WTC11 (cell line): ENCODE measurements around the gene PNMA1. TPM values are rescaled to one million over a fixed set of nuclear protein-coding genes. Genes with fewer than 3 reads are reported as not detected.

Source experiments
- ATAC-seq: fragments of 200-7000 bp; cut with Tn5 transposase; 2 replicates; pipeline ENCODE4 v1.10.0; 2021; ENCODE audit warnings: mild to moderate bottlenecking, moderate library complexity
- CTCF ChIA-PET: fragments of 300-600 bp; sonication (Branson Sonifier 250); formaldehyde crosslinking; loops from one replicate; lab custom pipeline; 2021; ENCODE audit warnings: antibody characterized with exemption; lab: Charles Lee
- POLR2A ChIA-PET: fragments of 350-600 bp; sonication (Branson Sonifier 250); formaldehyde crosslinking; loops from one replicate; lab custom pipeline; 2021; ENCODE audit warnings: antibody characterized with exemption; lab: Charles Lee
- DNase-seq: peaks from one replicate; pipeline ENCODE4 v3.0.0; 2021; ENCODE audit warnings: low spot score
- H3K27ac Mint-ChIP-seq: 2 replicates; pipeline ENCODE4 v1.8.0; 2021; ENCODE audit warnings: mixed read lengths
- H3K27me3 Mint-ChIP-seq: 2 replicates; pipeline ENCODE4 v1.8.0; 2021; ENCODE audit warnings: low read depth, mild to moderate bottlenecking, moderate library complexity, mixed read lengths
- H3K36me3 Mint-ChIP-seq: 2 replicates; pipeline ENCODE4 v1.8.0; 2021; ENCODE audit warnings: mixed read lengths
- H3K4me1 Mint-ChIP-seq: 2 replicates; pipeline ENCODE4 v1.8.0; 2022; ENCODE audit warnings: mixed read lengths
- H3K4me3 Mint-ChIP-seq: 2 replicates; pipeline ENCODE4 v1.8.0; 2021; ENCODE audit warnings: mild to moderate bottlenecking, moderate library complexity, mixed read lengths
- H3K9me3 Mint-ChIP-seq: 2 replicates; pipeline ENCODE4 v1.8.0; 2021; ENCODE audit warnings: mixed read lengths
- ATF1 ChIP-seq: sonication (generic); formaldehyde crosslinking; IDR thresholded peaks from 2 replicates; pipeline ENCODE4 v1.8.1; 2023; ENCODE audit warnings: mild to moderate bottlenecking, moderate library complexity, missing genetic modification reagents
- CREB1 ChIP-seq: sonication (generic); formaldehyde crosslinking; IDR thresholded peaks from 2 replicates; pipeline ENCODE4 v1.8.0; 2023; ENCODE audit warnings: mild to moderate bottlenecking, missing genetic modification reagents
- FOXK1 ChIP-seq: sonication (generic); formaldehyde crosslinking; IDR thresholded peaks from 2 replicates; pipeline ENCODE4 v1.8.0; 2022; ENCODE audit warnings: mild to moderate bottlenecking, moderate library complexity, missing genetic modification reagents
- GTF2I ChIP-seq: fragments of 250-450 bp; sonication (Bioruptor Pico); conservative IDR thresholded peaks from 2 replicates; pipeline ENCODE4 v1.4.0; 2021; ENCODE audit warnings: mild to moderate bottlenecking
- HMGA2 ChIP-seq: fragments of 250-450 bp; sonication (Bioruptor Pico); IDR thresholded peaks from 2 replicates; pipeline ENCODE4 v1.4.0; 2021; ENCODE audit warnings: mild to moderate bottlenecking, moderate library complexity
- KAT7 ChIP-seq: sonication (generic); formaldehyde crosslinking; IDR thresholded peaks from 2 replicates; pipeline ENCODE4 v1.8.1; 2023; ENCODE audit warnings: missing genetic modification reagents, mild to moderate bottlenecking, borderline replicate concordance
- NFE2L1 ChIP-seq: sonication (generic); formaldehyde crosslinking; IDR thresholded peaks from 2 replicates; pipeline ENCODE4 v1.8.1; 2023; ENCODE audit warnings: missing genetic modification reagents
- NFYB ChIP-seq: sonication (generic); formaldehyde crosslinking; conservative IDR thresholded peaks from 2 replicates; pipeline ENCODE4 v1.8.0; 2022; ENCODE audit warnings: low read depth, missing genetic modification reagents
- NR3C1 ChIP-seq: sonication (generic); formaldehyde crosslinking; conservative IDR thresholded peaks from 2 replicates; pipeline ENCODE4 v1.8.1; 2023; ENCODE audit warnings: low read depth, mild to moderate bottlenecking, missing genetic modification reagents
- OVOL2 ChIP-seq: fragments of 250-450 bp; sonication (Bioruptor Pico); IDR thresholded peaks from 2 replicates; pipeline ENCODE4 v1.9.0; 2021; ENCODE audit warnings: mild to moderate bottlenecking, borderline replicate concordance
- RORB ChIP-seq: fragments of 250-450 bp; sonication (Bioruptor Pico); IDR thresholded peaks from 2 replicates; pipeline ENCODE4 v1.9.0; 2021; ENCODE audit warnings: mild to moderate bottlenecking
- SP1 ChIP-seq: sonication (generic); formaldehyde crosslinking; conservative IDR thresholded peaks from 2 replicates; pipeline ENCODE4 v1.8.1; 2022; ENCODE audit warnings: missing genetic modification reagents
- TEAD1 ChIP-seq: sonication (generic); formaldehyde crosslinking; IDR thresholded peaks from 2 replicates; pipeline ENCODE4 v1.8.0; 2022; ENCODE audit warnings: mild to moderate bottlenecking, missing genetic modification reagents
- ZBTB21 ChIP-seq: sonication (generic); formaldehyde crosslinking; IDR thresholded peaks from 2 replicates; pipeline ENCODE4 v1.8.1; 2023; ENCODE audit warnings: mild to moderate bottlenecking, missing genetic modification reagents, borderline replicate concordance
- ZNF138 ChIP-seq: sonication (generic); formaldehyde crosslinking; conservative IDR thresholded peaks from 2 replicates; pipeline ENCODE4 v1.8.1; 2022; ENCODE audit warnings: mild to moderate bottlenecking, moderate library complexity, missing genetic modification reagents
- ZNF317 ChIP-seq: sonication (generic); formaldehyde crosslinking; IDR thresholded peaks from 2 replicates; pipeline ENCODE4 v1.8.1; 2023; ENCODE audit warnings: low read depth, mild to moderate bottlenecking, moderate library complexity, missing genetic modification reagents, borderline replicate concordance
- ZNF416 ChIP-seq: fragments of 250-450 bp; sonication (Bioruptor Pico); IDR thresholded peaks from 2 replicates; pipeline ENCODE4 v1.9.0; 2021; ENCODE audit warnings: mild to moderate bottlenecking, inconsistent platforms
- total RNA-seq: library from RNA; stranded (reverse); gene quantifications from 3 replicates; pipeline ENCODE4 v1.2.3, GENCODE V29; 2021
- TF ChIP-seq, protein P1 (sequence below): sonication (generic); formaldehyde crosslinking; IDR thresholded peaks from 2 replicates; pipeline ENCODE4 v1.8.1; 2023; ENCODE audit warnings: mild to moderate bottlenecking, moderate library complexity, missing genetic modification reagents
- TF ChIP-seq, protein P2 (sequence below): sonication (generic); formaldehyde crosslinking; IDR thresholded peaks from 2 replicates; pipeline ENCODE4 v1.8.1; 2022; ENCODE audit warnings: missing genetic modification reagents, borderline replicate concordance
- TF ChIP-seq, protein P3 (sequence below): fragments of 250-450 bp; sonication (Bioruptor Pico); IDR thresholded peaks from 2 replicates; pipeline ENCODE4 v2.1.2; 2022; ENCODE audit warnings: mild to moderate bottlenecking, moderate library complexity
- TF ChIP-seq, protein P4 (sequence below): sonication (generic); formaldehyde crosslinking; IDR thresholded peaks from 2 replicates; pipeline ENCODE4 v1.8.1; 2023; ENCODE audit warnings: mild to moderate bottlenecking, missing genetic modification reagents
- TF ChIP-seq, protein P5 (sequence below): sonication (generic); formaldehyde crosslinking; IDR thresholded peaks from 2 replicates; pipeline ENCODE4 v1.8.0; 2023; ENCODE audit warnings: missing genetic modification reagents

PNMA1 gene
- total RNA-seq, 1 experiment from 2014 or later: 46.0 TPM

DNA sequence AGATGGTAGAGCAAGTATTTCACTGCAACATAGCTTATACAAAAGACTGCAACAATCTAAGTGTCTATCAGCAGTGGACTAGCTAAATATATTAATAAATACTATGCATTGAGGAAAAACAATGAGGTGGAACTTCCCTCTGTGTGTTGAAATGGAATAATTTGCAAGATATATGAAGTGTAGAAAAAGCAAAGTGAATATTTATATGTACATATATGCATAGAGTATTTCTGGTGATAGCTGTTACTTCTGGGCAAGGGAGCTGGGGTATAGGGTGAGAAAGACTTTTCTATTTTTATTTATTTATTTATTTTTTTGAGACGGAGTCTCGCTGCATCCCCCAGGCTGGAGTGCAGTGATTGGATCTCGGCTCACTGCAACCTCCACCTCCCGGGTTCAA lies 35.5 kb downstream of the PNMA1 start (continued):
- TF ChIP-seq ZNF317: no peak
- TF ChIP-seq, protein P1, sequence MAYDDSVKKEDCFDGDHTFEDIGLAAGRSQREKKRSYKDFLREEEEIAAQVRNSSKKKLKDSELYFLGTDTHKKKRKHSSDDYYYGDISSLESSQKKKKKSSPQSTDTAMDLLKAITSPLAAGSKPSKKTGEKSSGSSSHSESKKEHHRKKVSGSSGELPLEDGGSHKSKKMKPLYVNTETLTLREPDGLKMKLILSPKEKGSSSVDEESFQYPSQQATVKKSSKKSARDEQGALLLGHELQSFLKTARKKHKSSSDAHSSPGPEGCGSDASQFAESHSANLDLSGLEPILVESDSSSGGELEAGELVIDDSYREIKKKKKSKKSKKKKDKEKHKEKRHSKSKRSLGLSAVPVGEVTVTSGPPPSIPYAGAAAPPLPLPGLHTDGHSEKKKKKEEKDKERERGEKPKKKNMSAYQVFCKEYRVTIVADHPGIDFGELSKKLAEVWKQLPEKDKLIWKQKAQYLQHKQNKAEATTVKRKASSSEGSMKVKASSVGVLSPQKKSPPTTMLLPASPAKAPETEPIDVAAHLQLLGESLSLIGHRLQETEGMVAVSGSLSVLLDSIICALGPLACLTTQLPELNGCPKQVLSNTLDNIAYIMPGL (CRISPR knock-in tag): no peak
- TF ChIP-seq, protein P2, sequence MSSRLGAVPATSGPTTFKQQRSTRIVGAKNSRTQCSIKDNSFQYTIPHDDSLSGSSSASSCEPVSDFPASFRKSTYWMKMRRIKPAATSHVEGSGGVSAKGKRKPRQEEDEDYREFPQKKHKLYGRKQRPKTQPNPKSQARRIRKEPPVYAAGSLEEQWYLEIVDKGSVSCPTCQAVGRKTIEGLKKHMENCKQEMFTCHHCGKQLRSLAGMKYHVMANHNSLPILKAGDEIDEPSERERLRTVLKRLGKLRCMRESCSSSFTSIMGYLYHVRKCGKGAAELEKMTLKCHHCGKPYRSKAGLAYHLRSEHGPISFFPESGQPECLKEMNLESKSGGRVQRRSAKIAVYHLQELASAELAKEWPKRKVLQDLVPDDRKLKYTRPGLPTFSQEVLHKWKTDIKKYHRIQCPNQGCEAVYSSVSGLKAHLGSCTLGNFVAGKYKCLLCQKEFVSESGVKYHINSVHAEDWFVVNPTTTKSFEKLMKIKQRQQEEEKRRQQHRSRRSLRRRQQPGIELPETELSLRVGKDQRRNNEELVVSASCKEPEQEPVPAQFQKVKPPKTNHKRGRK (CRISPR knock-in tag): no peak
- TF ChIP-seq NFYB (CRISPR knock-in tag): no peak
- TF ChIP-seq FOXK1: no peak
- no peak for TF ChIP-seq CREB1 (CRISPR knock-in tag)
- TF ChIP-seq SP1 (CRISPR knock-in tag): no peak
- no peak for TF ChIP-seq NR3C1 (CRISPR knock-in tag)
- no peak for TF ChIP-seq RORB (CRISPR knock-in tag)
- no peak for TF ChIP-seq KAT7 (CRISPR knock-in tag)
- no peak for TF ChIP-seq ZNF416
- TF ChIP-seq TEAD1 (CRISPR knock-in tag): no peak

DNA sequence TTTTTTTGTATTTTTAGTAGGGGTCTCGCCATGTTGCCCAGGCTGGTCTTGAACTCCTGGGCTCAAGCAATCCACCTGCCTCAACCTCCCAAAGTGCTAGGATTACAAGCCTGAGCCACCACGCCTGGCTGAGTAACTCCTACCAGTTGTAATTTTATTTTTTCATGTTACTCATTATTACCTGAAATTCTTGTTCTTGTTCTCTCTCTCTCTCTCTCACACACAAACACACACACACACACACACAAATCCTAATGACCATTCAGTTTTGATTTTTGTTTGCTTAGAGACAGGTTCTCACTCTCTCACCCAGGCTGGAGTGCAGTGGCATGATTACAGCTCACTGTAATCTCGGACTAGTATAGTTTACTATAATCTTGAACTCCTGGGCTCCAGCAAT lies 39.2 kb downstream of the PNMA1 start:
- TF ChIP-seq OVOL2 (CRISPR knock-in tag) (no peak), NFE2L1 (CRISPR knock-in tag) (no peak), ZBTB21 (CRISPR knock-in tag) (no peak), HMGA2 (CRISPR knock-in tag) (no peak), ZNF138 (CRISPR knock-in tag) (no peak), GTF2I (no peak), ATF1 (no peak)
- TF ChIP-seq, protein P2 (CRISPR knock-in tag): no peak
- TF ChIP-seq, protein P3, sequence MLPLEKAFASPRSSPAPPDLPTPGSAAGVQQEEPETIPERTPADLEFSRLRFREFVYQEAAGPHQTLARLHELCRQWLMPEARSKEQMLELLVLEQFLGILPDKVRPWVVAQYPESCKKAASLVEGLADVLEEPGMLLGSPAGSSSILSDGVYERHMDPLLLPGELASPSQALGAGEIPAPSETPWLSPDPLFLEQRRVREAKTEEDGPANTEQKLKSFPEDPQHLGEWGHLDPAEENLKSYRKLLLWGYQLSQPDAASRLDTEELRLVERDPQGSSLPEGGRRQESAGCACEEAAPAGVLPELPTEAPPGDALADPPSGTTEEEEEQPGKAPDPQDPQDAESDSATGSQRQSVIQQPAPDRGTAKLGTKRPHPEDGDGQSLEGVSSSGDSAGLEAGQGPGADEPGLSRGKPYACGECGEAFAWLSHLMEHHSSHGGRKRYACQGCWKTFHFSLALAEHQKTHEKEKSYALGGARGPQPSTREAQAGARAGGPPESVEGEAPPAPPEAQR (CRISPR knock-in tag): no peak
- TF ChIP-seq, protein P4, sequence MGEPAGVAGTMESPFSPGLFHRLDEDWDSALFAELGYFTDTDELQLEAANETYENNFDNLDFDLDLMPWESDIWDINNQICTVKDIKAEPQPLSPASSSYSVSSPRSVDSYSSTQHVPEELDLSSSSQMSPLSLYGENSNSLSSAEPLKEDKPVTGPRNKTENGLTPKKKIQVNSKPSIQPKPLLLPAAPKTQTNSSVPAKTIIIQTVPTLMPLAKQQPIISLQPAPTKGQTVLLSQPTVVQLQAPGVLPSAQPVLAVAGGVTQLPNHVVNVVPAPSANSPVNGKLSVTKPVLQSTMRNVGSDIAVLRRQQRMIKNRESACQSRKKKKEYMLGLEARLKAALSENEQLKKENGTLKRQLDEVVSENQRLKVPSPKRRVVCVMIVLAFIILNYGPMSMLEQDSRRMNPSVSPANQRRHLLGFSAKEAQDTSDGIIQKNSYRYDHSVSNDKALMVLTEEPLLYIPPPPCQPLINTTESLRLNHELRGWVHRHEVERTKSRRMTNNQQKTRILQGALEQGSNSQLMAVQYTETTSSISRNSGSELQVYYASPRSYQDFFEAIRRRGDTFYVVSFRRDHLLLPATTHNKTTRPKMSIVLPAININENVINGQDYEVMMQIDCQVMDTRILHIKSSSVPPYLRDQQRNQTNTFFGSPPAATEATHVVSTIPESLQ (CRISPR knock-in tag): no peak
- TF ChIP-seq, protein P5, sequence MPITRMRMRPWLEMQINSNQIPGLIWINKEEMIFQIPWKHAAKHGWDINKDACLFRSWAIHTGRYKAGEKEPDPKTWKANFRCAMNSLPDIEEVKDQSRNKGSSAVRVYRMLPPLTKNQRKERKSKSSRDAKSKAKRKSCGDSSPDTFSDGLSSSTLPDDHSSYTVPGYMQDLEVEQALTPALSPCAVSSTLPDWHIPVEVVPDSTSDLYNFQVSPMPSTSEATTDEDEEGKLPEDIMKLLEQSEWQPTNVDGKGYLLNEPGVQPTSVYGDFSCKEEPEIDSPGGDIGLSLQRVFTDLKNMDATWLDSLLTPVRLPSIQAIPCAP (CRISPR knock-in tag): no peak
- TF ChIP-seq, all 79 proteins: peak for 0
- Mint-ChIP-seq H3K27ac (no peak overlapping the region), H3K36me3 (0 out of 2 replicates have a peak, but pooled peaks cover 4% of the 10 kb centered on the region), H3K4me3 (no peak overlapping the region), H3K27me3 (no peaks in the 10 kb centered on the region; the same call in 1 of the 2 replicates), H3K4me1 (no peaks in the 10 kb centered on the region), H3K9me3 (no peaks in the 10 kb centered on the region)
- ChIA-PET CTCF (no interaction called here), POLR2A (no interaction called here)
- no peak for DNase-seq
- no peak for ATAC-seq
